Effector CD4-positive, alpha-beta T cell (primary cell): ENCODE results near the gene TRIAP1.

Source experiments
- DNase-seq: peaks from one replicate; pipeline ENCODE4 v3.0.0-alpha.2; 2020

Gene TRIAP1

DNA sequence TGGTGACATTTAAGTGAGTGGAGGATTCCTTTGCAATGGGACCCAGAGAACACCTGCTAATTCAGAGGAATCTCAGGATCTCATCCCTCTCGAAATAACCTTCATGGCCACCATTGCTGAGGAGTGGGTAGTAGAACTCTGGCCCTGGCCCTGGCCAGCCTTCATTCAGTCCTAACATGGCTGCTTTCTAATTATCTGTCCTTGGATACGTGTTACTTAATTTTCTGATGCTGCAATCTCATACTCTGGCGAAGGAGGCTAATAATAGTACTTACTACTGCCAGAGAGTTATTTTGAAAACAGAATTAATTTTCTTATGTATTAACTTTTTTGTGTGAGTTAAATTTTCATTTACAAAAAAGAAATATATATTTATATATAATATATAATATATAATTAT, 20.4 kb downstream of the TRIAP1 start:
- no peak for DNase-seq

DNA sequence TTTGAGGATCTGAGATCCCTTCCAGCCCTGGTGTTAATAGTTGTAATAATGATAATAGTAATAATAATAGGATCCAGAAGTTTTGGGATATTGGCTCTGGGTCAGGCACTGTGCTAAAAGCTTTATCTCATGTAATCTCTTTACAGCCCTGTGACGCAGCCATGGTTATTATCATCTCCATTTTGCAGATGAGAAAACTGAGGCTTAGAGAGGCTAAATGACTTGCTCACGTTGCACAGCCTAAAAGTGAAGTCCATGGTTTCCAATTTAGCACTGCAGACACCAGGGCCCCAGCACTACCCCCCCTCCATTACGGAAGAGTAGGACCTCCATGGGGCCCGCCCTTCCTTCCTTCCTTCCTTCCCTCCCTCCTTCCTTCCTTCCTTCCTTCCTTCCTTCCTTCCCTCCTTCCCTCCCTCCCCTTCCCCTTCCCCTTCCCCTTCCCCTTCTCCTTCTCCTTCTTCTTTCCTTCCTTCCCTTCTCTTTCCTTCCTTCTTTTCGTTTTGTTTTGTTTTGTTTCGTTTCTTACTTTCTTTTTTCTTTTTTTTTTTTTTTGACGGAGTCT, 23.2 kb downstream of the TRIAP1 start:
- no peak for DNase-seq

DNA sequence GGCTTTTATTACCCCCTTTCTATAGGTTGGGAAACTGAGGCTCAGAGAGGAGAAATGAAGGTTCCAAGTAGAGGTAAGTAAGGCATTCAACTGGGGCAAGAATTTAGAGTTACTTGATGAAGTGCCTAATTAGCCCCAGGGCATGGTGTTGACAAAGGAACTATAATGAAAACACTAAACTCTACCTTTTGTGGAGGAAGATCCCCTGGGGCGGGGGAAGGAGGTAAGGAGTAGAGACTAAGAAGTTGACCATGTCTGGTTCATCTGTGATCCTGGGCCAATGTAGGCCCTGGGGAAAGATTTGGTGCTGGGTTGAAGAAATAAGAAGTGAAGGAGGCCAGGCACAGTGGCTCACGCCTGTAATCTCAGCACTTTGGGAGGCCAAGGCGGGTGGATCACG, 24.5 kb downstream of the TRIAP1 start:
- DNase-seq = no peak

DNA sequence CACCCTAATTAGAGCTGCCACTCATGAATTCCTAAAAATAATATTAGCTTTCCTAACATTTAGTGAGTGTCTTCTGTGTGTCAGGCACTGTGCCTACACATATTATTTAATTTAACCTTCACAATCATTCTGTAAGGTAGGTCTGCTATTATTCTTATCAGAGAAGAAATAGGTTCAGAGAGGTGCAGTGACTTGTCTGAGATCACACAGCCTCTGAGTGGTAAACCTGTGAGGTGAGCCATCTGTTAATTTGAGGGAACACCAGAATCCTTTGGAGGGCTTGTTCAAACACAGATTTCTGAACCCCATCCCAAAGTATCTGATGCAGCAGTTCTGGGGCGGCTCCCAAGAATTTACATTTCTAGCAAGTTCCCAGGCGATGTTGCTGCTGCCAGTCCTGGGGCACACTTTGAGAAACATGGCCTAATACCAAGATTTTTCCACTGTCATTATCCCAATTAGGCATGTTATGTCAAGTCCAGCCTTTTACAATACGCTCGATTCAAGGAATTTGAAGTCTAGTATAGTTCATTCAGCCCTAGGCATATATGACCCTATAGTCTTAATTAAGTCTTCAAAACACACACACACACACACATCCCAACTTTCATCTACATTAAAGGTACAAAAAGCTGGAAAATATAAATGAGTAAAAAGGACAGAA, 28.1 kb downstream of the TRIAP1 start:
- DNase-seq = no peak

DNA sequence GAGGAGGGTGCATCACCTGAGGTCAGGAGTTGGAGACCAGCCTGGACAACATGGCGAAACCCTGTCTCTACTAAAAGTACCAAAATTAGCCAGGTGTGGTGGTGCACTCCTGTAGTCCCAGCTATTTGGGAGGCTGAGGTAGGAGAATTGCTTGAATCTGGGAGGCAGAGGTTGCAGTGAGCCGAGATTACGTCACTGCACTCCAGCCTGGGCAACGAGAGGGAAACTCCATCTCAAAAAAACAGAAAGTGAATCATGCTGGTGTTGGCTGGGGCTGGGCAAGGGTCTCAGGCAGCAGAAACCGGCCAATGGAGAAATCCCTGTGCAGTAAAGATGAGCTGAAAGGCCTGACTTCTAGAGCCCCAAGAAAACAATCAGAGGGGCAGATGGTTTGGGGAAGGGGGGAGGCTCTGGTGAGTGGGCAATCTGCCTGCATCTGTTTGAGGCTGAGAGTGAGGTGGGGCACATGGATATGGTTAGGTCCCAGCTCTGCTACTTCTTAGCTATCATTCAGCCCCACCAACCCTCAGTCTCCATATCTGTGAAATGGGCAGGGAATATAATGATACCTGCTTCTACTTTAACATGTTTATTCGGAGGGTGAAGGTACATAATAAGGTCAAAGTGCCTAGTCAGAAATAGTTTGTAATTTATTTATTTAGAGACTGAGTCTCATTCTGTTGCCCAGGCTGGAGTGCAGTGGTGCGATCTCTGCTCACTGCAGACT, 29.5 kb downstream of the TRIAP1 start:
- no peak for DNase-seq

DNA sequence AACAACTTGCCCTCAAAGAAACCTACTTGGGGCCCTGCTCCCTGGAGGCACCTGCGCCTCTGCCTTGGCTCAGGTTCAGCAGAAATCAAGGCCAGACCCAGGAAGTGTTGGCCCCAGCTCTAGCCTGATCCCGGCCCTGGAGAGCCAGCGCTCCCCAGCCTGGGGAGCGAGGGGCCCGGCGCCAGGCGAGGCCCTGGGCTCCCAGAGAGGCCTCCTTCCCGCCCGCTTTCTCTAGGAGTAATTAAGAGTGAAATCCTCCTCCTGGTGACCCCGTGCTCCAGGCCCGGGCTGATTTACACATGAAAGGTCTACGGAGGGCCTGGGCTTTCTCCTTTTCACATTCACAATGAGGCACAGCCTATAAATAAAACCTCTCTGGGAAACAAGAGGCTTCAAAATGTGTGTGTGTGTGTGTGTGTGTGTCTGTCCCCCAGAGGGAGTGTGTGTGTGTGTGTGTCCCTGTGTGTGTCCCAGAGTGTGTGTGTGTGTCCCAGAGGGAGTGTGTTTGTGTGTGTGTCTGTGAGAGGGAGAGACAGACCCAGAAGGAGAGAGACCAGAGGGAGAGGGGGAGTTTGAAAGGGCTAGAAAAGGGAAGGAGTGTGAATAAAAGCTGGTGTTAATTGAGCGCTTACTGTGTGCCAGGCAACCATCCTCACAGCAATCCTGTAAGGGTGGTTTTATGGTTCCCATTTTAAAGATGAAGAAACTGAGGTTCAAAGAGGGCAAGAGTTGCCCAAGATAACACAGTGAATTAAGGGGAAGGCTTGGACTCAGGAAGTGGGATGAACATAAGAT, 32.1 kb downstream of the TRIAP1 start:
- no peak for DNase-seq

DNA sequence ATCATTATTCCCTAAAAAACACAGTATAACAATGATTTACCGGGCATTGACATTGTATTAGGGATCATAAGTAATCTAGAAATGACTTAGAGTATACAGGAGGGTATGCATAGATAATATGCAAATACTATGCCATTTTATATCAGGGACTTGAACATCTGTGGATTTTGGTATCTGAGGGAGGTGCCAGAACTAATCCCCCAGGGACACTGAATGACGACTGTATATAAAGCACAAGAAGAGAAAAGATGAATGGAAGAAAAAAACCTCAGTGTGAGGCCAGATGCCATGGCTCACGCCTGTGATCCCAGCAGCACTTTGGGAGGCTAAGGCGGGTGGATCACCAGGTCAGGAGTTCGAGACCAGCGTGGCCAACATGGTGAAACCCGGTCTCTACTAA, 33.8 kb downstream of the TRIAP1 start:
- DNase-seq = no peak

DNA sequence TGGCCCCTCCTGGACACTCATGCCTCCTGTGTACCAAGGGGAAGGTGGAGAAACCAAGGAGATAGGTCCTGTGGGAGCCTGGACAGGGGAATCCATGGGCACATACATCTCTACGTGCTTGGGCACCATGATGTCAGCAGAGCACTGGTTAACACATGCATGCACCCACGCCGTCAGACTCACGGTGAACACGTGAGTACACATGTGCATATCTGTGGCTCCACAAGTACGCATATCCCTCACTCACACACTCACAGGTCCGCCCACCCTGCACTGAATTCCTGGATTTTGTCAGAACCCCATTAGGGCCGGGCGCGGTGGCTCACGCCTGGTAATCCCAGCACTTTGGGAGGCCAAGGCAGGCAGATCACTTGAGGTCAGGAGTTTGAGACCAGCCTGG, 37.4 kb downstream of the TRIAP1 start:
- DNase-seq = no peak

DNA sequence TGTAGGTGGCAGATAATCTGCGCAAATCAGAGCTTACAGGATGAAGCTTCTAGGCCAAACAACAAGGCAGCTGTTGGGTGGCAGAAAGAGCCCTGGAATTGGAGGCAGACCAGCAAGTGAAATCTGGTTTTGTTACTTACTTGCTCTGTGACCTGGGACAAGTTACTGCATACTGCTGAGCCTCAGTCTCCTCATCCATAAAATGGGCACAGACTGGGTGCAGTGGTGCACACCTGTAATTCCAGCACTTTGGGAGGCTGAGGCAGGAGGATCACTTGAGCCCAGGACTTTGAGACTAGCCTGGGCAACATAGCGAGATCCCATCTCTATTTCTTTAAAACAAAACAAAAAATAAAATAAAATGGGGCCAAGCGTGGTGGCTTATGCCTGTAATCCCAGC, 39.6 kb downstream of the TRIAP1 start:
- no peak for DNase-seq

DNA sequence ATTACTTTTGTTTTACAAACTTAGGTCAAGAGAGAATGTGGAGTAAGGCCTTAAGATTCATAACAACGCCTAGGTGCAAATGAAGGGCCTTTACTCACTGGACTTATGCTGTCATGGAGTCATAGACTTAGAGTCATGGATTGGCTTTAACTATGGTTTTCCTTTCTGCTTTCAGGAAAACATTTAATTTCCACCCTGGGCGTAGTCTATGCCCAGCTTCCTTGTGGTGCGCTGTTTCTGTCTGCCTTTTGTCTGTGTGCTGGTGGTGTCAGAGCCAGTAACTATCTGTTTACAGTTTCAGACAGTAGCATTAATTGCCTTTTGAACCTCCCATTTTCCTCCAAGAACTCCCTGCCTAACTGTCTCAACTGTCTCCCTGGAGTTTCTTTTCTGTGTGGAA, 40.1 kb downstream of the TRIAP1 start:
- no peak for DNase-seq

DNA sequence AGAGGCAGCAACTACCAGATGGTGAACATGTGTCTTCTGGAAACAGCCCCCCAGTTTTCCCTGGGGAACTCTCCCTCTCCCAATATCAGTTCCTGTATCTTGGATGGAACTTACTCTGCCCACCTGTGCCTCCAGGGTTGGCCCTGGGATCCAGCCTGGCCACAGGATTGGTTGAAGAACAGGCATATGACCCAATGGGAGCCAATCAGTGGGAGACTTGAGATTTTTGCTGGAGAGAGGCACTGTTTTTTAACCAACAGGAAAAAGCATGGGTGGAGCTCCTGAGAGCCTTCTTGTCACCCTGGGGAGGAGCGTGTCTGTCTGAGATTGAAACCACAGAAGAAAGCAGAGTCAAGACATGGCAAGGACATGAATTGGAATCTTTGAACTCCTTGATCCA, 41.9 kb downstream of the TRIAP1 start:
- DNase-seq = no peak

DNA sequence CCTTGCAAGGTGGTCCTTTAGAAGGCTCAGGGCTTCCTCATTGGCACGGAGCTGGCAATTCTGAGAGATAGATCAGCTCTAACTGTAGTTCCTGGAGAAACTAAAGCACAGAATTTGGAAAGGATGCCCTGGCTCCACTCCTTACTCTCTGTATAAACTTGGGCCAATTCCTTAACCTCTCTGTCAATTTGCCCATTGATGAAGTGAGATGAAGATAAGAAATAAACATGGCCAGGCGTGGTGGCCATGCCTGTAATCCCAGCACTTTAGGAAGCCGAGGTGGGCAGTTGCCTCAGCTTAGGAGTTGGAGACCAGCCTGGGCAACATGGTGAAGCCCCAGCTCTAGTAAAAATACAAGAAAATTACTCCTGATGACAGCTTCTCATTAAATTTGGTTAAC, 42.3 kb downstream of the TRIAP1 start:
- DNase-seq = no peak

DNA sequence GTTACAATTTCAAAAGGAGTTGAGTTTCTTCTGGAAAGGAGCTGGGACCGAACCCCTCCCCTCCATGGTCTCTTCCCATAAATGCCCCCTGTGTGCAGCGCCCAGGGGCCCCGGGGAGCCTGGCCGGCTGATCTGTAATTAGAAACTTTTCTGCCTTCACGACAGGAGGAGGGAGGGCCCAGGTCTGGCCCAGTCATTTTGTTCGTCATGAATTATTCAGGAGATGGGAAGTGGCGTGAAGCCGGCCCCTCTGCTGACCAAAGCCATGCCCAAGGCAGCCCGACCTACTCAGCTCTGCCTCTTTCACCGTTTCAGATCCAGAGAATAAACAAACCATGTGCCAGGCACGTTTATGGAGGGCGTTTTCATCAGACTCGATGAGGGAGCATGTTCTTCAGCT, 44.0 kb downstream of the TRIAP1 start:
- DNase-seq = no peak

DNA sequence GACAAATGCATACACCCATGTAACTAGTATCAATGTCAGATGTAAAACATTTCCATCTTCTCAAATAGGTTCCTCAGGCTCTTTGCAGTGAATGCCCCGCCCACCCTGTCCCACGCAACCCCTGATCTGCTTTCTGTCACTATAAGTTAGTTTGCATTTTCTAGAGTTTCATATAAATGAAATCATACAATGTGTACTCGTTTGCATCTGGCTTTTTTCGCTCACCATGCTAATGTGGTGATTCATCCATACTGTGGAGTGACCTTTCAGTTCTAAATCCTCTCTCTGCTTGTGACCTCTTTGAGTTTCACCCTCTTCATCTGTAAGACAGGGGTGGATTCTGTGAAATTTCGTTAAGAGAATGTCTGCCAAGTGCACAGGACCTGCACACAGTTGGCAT, 46.7 kb downstream of the TRIAP1 start:
- no peak for DNase-seq

DNA sequence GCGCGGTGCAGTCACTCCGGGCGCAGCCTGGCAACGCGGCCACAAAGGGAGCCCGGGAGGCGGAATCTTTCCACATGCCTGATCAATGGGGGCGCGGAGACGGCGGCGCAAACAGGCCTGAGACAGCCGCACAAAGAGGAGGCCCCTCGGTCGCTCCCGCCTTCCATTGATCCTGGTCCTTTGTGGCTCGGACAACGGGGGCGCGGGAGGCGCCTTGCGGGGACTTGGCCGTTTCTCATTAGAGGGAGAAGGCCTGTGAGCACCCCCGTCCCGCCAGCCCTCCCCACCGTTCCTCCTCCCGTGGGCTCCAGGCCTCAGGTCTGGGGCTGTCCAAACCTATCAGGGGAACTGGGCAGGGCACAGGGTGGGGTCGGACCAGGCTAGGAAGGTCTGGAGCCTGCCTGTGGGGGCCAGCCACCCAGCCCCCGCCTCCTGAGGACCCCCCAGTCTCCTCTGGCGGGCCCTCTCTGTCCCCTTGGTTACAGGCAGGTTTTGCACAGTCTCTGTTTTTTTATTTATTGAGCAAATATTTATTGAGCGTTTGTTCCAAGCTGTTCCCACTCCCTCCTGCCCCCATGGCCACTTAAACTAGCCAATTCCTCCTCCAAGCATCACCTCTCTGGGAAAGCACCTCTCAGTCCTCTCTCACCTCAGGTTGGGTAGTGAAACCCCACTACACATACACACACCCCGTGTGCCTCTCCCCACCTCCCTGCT, 48.2 kb downstream of the TRIAP1 start:
- no peak for DNase-seq

DNA sequence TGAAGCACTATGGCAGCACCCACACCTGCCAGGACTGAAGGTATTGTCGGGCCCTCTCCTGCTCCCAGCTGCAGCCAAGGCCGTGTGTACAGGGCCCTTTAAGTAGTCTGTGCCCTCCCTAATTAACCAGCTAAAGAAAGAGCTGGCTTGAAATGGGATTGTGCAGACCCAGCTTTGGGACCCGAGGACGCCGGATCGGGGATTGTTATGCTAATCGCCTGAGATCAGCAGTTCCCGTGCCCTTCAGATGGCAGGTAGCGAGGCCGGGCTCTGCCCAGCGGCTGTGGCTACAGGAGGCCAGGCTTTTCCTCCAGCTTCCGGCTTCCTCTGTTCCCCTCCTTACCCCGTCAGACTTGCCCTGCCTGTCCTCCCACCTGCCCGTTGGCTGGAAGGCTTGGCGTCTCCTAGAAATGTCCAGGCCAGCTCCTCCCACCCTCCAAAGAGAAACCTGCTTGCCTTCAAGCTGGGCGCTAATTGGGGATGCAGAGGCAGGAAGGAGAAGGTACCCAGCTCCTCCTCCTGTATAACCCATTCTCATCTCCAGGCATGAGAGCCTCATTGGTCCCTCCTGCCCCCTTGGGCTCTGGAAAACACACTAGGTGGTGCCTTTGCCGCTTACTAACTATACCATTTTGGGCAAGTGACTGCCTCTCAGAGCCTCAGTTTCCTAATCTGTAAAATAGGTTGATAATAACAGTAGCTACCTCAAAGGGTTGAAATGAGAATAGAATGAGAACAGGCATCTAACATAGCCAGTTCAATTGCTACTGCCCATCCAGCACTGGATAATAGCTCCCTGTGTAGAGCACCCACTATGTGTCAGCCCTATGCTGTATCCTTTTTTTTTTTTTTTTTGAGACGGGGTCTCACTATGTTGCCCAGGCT, 51.5 kb downstream of the TRIAP1 start:
- DNase-seq = no peak
